Measurements from ENCODE around the gene KRT79. TPM values are rescaled to one million over a fixed set of nuclear protein-coding genes. Genes with fewer than 3 reads are reported as not detected.

Gene KRT79
- polyA plus RNA-seq, 1 of the 3 experiments (the other 2 are of a cell fraction) = not detected

- TF ChIP-seq ZBTB33 (IDR thresholded peaks at IDR 0.05; ENCODE audit: borderline replicate concordance, low read depth) (no peak), PBX3 (IDR thresholded peaks at IDR 0.05) (no peak), TAF1 (IDR thresholded peaks at IDR 0.05; ENCODE audit: borderline replicate concordance, low read depth, low read length) (no peak)
Measured at GRCh38 chr12:52806169-52806811, 27.8 kb downstream of the KRT79 start (continued).

GRCh38 chr12:52805739-52806138 is 28.4 kb downstream of the KRT79 start:
- Histone ChIP-seq H3K4me3 (ENCODE audit: low read depth in 2 of 2, low read length in 1 of 2) (no peak overlapping the region), H4K20me1 (ENCODE audit: insufficient read depth) (no peaks in the 10 kb centered on the region), H3K4me1 (ENCODE audit: control insufficient read depth in 1 of 2, insufficient read depth in 2 of 2, low read depth in 1 of 2, low read length in 1 of 2) (no peaks in the 10 kb centered on the region), H3F3A (replicated peaks; ENCODE audit: insufficient read depth) (no peaks in the 10 kb centered on the region), H3K79me2 (ENCODE audit: insufficient read depth) (no peaks in the 10 kb centered on the region), H2AFZ (ENCODE audit: low read depth) (no peak overlapping the region), H3K4me2 (no peak overlapping the region), H3K9me2 (no peaks in the 10 kb centered on the region), H3K9me3 (no peaks in the 10 kb centered on the region), H3K27me3 (ENCODE audit: insufficient read depth) (peaks cover 22% of the 10 kb centered on the region; the same call in 1 of the 2 replicates), H3K36me3 (replicated peaks in 1 of 2; ENCODE audit: control insufficient read depth in 1 of 2, insufficient read depth in 2 of 2, low read length in 1 of 2) (no peaks in the 10 kb centered on the region), H3K27ac (ENCODE audit: low read depth in 2 of 2, low read length in 1 of 2) (no peak overlapping the region), H3K9ac (no peak overlapping the region)
- 44% methylated on average over 3 of the region's 3 CpGs for WGBS (ENCODE audit: low lambda C conversion rate)
- ChIA-PET POLR2A (no interaction called here), CTCF (interaction anchor here (1.1 to 2.0 kb wide), 2 partner anchors 12 to 79 kb away, joined by 4 to 6 read pairs; no protein-coding TSS in a partner anchor)
- no peak for TF ChIP-seq CHD2 (IDR thresholded peaks at IDR 0.05; ENCODE audit: low read length, partially characterized antibody)
- no peak for TF ChIP-seq ELF1 (IDR thresholded peaks at IDR 0.05)
- no peak for TF ChIP-seq GATA2 (CRISPR knock-in tag; IDR thresholded peaks at IDR 0.05)
- TF ChIP-seq CTCF (IDR thresholded peaks at IDR 0.05) = no peak
- no peak for TF ChIP-seq MXI1 (IDR thresholded peaks at IDR 0.05; ENCODE audit: low read depth, low read length)
- TF ChIP-seq TAF1 (IDR thresholded peaks at IDR 0.05; ENCODE audit: borderline replicate concordance, low read depth, low read length) = no peak
- TF ChIP-seq REST (IDR thresholded peaks at IDR 0.05; ENCODE audit: low read depth, low read length) = no peak
- TF ChIP-seq SMC3 (IDR thresholded peaks at IDR 0.05; ENCODE audit: low read depth, low read length) = no peak
- no peak for TF ChIP-seq NFIC (IDR thresholded peaks at IDR 0.05; ENCODE audit: borderline replicate concordance)
- no peak for TF ChIP-seq JUND (IDR thresholded peaks at IDR 0.05)
- TF ChIP-seq RFX5 (IDR thresholded peaks at IDR 0.05; ENCODE audit: low read length) = no peak
- no peak for TF ChIP-seq USF2 (IDR thresholded peaks at IDR 0.05; ENCODE audit: borderline replicate concordance, low read depth, low read length)
- TF ChIP-seq FOSL2 (IDR thresholded peaks at IDR 0.05; ENCODE audit: borderline replicate concordance, low read depth) = no peak
- no peak for TF ChIP-seq EZH2phosphoT487 (IDR thresholded peaks at IDR 0.05; ENCODE audit: borderline replicate concordance, low read depth)
- DNase-seq = no peak

All from SK-N-SH (cell line).